ENCODE data around the gene ALDH5A1.

GRCh38 chr6:24535210-24535609 lies 40.4 kb downstream of the ALDH5A1 start:
- TF ChIP-seq GATA2 (IDR thresholded peaks at IDR 0.05; ENCODE audit: low read depth, low read length) (no peak), GATA3 (IDR thresholded peaks at IDR 0.05; ENCODE audit: low read depth, low read length) (no peak)

Measured in SH-SY5Y (cell line).